Fibroblast of lung (primary cell): Measurements from ENCODE around the gene MYOT.

Experiments used
- EZH2 ChIP-seq: IDR thresholded peaks from 2 replicates; pipeline ENCODE4 v1.5.1; 2012; ENCODE audit warnings: low read length, control low read depth, mild to moderate bottlenecking; ENCODE audit errors: missing control alignments
- TF ChIP-seq, protein P1 (sequence below), 2 donors: IDR thresholded peaks in 1 of 2; conservative IDR thresholded peaks in 1 of 2; 1 replicate in 1 of 2; 2 replicates in 1 of 2; pipeline ENCODE4 v1.5.1; 2011 to 2012; ENCODE audit warnings: low read length in 2 of 2, control low read depth in 1 of 2, inconsistent platforms in 1 of 2, low read depth in 1 of 2, mild to moderate bottlenecking in 1 of 2

DNA sequence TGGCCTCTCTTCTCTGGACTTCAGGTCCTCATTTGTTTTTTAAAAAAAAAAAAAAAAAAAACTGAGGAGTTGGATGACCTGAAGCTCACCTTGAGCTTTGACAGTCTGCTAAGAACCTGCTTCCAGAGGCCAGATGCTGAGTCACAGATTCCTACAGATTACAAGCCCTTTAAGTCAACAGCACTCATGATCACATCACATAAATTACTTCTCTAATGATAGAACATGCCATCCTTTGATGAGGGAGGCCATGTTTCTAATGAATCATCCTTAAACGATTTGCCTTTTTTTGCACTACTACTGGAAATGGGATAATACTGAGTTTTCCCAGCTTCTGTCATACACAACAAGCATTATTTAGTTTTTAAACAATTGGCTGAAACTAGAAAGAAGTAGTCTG is 34.2 kb upstream of the MYOT start:
- TF ChIP-seq, protein P1, sequence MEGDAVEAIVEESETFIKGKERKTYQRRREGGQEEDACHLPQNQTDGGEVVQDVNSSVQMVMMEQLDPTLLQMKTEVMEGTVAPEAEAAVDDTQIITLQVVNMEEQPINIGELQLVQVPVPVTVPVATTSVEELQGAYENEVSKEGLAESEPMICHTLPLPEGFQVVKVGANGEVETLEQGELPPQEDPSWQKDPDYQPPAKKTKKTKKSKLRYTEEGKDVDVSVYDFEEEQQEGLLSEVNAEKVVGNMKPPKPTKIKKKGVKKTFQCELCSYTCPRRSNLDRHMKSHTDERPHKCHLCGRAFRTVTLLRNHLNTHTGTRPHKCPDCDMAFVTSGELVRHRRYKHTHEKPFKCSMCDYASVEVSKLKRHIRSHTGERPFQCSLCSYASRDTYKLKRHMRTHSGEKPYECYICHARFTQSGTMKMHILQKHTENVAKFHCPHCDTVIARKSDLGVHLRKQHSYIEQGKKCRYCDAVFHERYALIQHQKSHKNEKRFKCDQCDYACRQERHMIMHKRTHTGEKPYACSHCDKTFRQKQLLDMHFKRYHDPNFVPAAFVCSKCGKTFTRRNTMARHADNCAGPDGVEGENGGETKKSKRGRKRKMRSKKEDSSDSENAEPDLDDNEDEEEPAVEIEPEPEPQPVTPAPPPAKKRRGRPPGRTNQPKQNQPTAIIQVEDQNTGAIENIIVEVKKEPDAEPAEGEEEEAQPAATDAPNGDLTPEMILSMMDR (conservative IDR thresholded peaks at IDR 0.05 in 1 of 2, IDR thresholded peaks at IDR 0.05 in 1 of 2; ENCODE audit: low read depth in 1 of 2, low read length in 2 of 2): no peak
- TF ChIP-seq EZH2: no peak
